NB4 (cell line): ENCODE measurements around the gene S100A4.

Experiments
- POLR2A ChIP-seq: IDR thresholded peaks from 2 replicates; pipeline ENCODE4 v1.6.1; 2011; ENCODE audit warnings: mild to moderate bottlenecking; ENCODE audit not compliant: insufficient read length; ENCODE audit errors: extremely low read depth
- TF ChIP-seq, protein P1 (sequence below): IDR thresholded peaks from one replicate; pipeline ENCODE4 v1.5.1; 2012; ENCODE audit warnings: low read depth, low read length

DNA sequence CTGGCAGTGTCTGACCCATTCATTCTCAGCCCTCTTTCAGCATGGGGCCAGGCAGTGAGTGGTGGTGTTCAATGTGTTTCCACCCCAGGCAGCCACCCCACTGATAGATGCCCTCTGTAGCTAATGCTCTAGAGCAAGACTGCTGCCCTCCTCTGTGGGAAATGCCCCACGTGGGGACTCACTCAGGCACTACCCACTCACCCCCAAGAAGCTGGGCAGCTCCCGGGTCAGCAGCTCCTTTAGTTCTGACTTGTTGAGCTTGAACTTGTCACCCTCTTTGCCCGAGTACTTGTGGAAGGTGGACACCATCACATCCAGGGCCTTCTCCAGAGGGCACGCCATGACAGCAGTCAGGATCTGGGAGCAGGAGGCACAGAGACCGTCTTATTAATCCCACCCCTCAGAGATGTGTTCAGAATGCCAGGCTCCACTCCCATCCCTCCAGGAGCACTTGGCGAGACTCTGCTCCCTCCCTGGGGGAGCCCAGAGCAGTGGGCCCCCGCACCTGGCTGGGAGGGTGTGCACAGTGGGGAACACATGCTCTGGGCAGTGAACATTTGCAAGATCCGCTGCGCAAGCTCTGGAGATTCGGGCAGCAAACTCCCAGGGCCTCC lies 1.0 kb downstream of the S100A4 start:
- TF ChIP-seq, protein P1, sequence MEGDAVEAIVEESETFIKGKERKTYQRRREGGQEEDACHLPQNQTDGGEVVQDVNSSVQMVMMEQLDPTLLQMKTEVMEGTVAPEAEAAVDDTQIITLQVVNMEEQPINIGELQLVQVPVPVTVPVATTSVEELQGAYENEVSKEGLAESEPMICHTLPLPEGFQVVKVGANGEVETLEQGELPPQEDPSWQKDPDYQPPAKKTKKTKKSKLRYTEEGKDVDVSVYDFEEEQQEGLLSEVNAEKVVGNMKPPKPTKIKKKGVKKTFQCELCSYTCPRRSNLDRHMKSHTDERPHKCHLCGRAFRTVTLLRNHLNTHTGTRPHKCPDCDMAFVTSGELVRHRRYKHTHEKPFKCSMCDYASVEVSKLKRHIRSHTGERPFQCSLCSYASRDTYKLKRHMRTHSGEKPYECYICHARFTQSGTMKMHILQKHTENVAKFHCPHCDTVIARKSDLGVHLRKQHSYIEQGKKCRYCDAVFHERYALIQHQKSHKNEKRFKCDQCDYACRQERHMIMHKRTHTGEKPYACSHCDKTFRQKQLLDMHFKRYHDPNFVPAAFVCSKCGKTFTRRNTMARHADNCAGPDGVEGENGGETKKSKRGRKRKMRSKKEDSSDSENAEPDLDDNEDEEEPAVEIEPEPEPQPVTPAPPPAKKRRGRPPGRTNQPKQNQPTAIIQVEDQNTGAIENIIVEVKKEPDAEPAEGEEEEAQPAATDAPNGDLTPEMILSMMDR: no peak
- no peak for TF ChIP-seq POLR2A
